Measurements from ENCODE around the gene CNTNAP5.

The CNTNAP5 gene

DNA sequence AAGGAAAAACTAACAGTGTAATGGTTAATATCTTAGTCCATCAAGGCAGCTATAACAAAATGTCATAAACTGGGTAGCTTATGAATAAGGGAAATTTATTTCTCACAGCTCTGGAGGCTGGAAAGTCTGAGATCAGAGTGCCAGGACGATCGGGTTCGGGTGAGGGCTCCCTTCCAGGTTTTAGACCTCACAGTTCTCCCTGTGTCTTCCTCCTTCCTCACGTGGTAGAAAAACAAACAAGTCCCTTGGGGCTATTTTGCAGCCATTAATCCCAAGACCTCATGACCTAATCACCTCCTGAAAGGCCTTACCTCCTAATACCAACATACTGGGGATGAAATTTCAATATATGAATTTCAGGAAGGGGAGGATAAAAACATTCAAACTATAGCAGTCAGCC, 455.9 kb downstream of the CNTNAP5 start:
- no peak overlapping the region for H3K27ac Mint-ChIP-seq
- no peaks in the 10 kb centered on the region for H3K4me1 Mint-ChIP-seq
- H3K36me3 Mint-ChIP-seq: no peaks in the 10 kb centered on the region
- no peak for DNase-seq (ENCODE audit: low spot score in 2 of 2)
- no peak overlapping the region for H3K4me3 Mint-ChIP-seq
- no peaks in the 10 kb centered on the region for H3K27me3 Mint-ChIP-seq
- no peaks in the 10 kb centered on the region for H3K9me3 Mint-ChIP-seq
- ATAC-seq (ENCODE audit: low read depth): no peak

DNA sequence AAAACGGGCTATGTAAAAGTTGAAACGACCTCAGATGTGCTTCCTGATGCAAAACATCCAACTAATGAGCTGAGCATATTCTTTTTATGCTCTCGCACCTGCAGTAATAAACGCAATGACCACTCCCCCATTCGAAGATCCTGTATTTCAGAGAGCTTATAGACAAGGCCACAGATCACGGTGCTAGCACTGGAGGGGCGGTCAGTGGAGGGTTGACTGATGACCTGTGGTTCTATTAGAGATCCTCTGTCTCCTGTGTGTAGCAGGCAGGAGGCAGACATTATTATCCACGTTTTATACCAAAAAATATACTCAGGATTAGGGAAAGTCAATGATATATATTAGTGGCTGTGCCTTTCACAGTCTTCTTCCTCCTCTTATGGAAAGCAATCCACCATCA, 457.0 kb downstream of the CNTNAP5 start:
- no peaks in the 10 kb centered on the region for H3K27me3 Mint-ChIP-seq
- H3K9me3 Mint-ChIP-seq: no peaks in the 10 kb centered on the region
- no peak for DNase-seq (ENCODE audit: low spot score in 2 of 2)
- H3K4me1 Mint-ChIP-seq: no peaks in the 10 kb centered on the region
- H3K36me3 Mint-ChIP-seq: no peaks in the 10 kb centered on the region
- no peak overlapping the region for H3K27ac Mint-ChIP-seq
- ATAC-seq (ENCODE audit: low read depth): no peak
- no peak overlapping the region for H3K4me3 Mint-ChIP-seq

- Mint-ChIP-seq H3K27ac (no peak overlapping the region), H3K36me3 (no peaks in the 10 kb centered on the region), H3K27me3 (no peaks in the 10 kb centered on the region), H3K4me3 (no peak overlapping the region), H3K9me3 (no peaks in the 10 kb centered on the region), H3K4me1 (no peaks in the 10 kb centered on the region)
- ATAC-seq (ENCODE audit: low read depth) (no peak), DNase-seq (ENCODE audit: low spot score in 2 of 2) (no peak)
Measured at GRCh38 chr2:124482551-124482950, 457.5 kb downstream of the CNTNAP5 start.

GRCh38 chr2:124485659-124486058, 460.6 kb downstream of the CNTNAP5 start:
- Mint-ChIP-seq H3K36me3 (no peaks in the 10 kb centered on the region), H3K4me3 (no peak overlapping the region), H3K27me3 (no peaks in the 10 kb centered on the region), H3K9me3 (no peaks in the 10 kb centered on the region), H3K4me1 (no peaks in the 10 kb centered on the region), H3K27ac (no peak overlapping the region)
- DNase-seq (ENCODE audit: low spot score in 2 of 2) (no peak), ATAC-seq (ENCODE audit: low read depth) (no peak)

GRCh38 chr2:124489686-124490085, 464.6 kb downstream of the CNTNAP5 start:
- no peak overlapping the region for H3K27ac Mint-ChIP-seq
- no peak for ATAC-seq (ENCODE audit: low read depth)
- no peak for DNase-seq (ENCODE audit: low spot score in 2 of 2)
- H3K9me3 Mint-ChIP-seq: peaks cover 1% of the 10 kb centered on the region
- H3K4me1 Mint-ChIP-seq: no peaks in the 10 kb centered on the region
- H3K36me3 Mint-ChIP-seq: no peaks in the 10 kb centered on the region
- H3K27me3 Mint-ChIP-seq: no peaks in the 10 kb centered on the region
- no peak overlapping the region for H3K4me3 Mint-ChIP-seq

GRCh38 chr2:124501575-124502152, 476.6 kb downstream of the CNTNAP5 start:
- ATAC-seq (ENCODE audit: low read depth): no peak

GRCh38 chr2:124514236-124514635, 489.1 kb downstream of the CNTNAP5 start:
- H3K9me3 Mint-ChIP-seq: peaks cover 13% of the 10 kb centered on the region
- H3K4me1 Mint-ChIP-seq: no peaks in the 10 kb centered on the region
- H3K4me3 Mint-ChIP-seq: no peak overlapping the region
- peaks cover 3% of the 10 kb centered on the region for H3K27me3 Mint-ChIP-seq
- H3K36me3 Mint-ChIP-seq: no peaks in the 10 kb centered on the region
- DNase-seq (ENCODE audit: low spot score in 2 of 2): no peak
- H3K27ac Mint-ChIP-seq: no peak overlapping the region
- ATAC-seq (ENCODE audit: low read depth): no peak

More at GRCh38 chr2:124501575-124502152, 476.6 kb downstream of the CNTNAP5 start:
- Mint-ChIP-seq H3K27me3 (no peaks in the 10 kb centered on the region), H3K4me3 (no peak overlapping the region), H3K36me3 (no peaks in the 10 kb centered on the region), H3K27ac (no peak overlapping the region), H3K9me3 (peaks cover 3% of the 10 kb centered on the region), H3K4me1 (no peaks in the 10 kb centered on the region)
- no peak for DNase-seq (ENCODE audit: low spot score in 2 of 2)

- Mint-ChIP-seq H3K27me3 (peaks cover 3% of the 10 kb centered on the region), H3K4me3 (no peak overlapping the region), H3K36me3 (no peaks in the 10 kb centered on the region), H3K27ac (no peak overlapping the region), H3K4me1 (no peaks in the 10 kb centered on the region), H3K9me3 (peaks cover 16% of the 10 kb centered on the region)
- ATAC-seq (ENCODE audit: low read depth) (no peak), DNase-seq (ENCODE audit: low spot score in 2 of 2) (no peak)
Measured at GRCh38 chr2:124520953-124521352, 495.9 kb downstream of the CNTNAP5 start.

- Mint-ChIP-seq H3K36me3 (no peaks in the 10 kb centered on the region), H3K27me3 (no peaks in the 10 kb centered on the region), H3K4me1 (no peaks in the 10 kb centered on the region), H3K4me3 (no peak overlapping the region), H3K27ac (no peak overlapping the region), H3K9me3 (peaks cover 4% of the 10 kb centered on the region)
- no peak for DNase-seq (ENCODE audit: low spot score in 2 of 2)
- no peak for ATAC-seq (ENCODE audit: low read depth)
Measured at GRCh38 chr2:124523096-124523495, 498.0 kb downstream of the CNTNAP5 start.

GRCh38 chr2:124524155-124524915, 499.2 kb downstream of the CNTNAP5 start:
- Mint-ChIP-seq H3K27ac (no peak overlapping the region), H3K9me3 (peaks cover 6% of the 10 kb centered on the region), H3K4me1 (no peaks in the 10 kb centered on the region), H3K36me3 (no peaks in the 10 kb centered on the region), H3K4me3 (no peak overlapping the region), H3K27me3 (no peaks in the 10 kb centered on the region)
- no peak for ATAC-seq (ENCODE audit: low read depth)
- no peak for DNase-seq (ENCODE audit: low spot score in 2 of 2)

GRCh38 chr2:124526221-124526620, 501.1 kb downstream of the CNTNAP5 start:
- peaks cover 6% of the 10 kb centered on the region for H3K9me3 Mint-ChIP-seq
- DNase-seq (ENCODE audit: low spot score in 2 of 2) (no peak), ATAC-seq (ENCODE audit: low read depth) (no peak)
- no peaks in the 10 kb centered on the region for H3K36me3 Mint-ChIP-seq
- no peak overlapping the region for H3K4me3 Mint-ChIP-seq
- H3K27ac Mint-ChIP-seq: no peak overlapping the region
- H3K27me3 Mint-ChIP-seq: no peaks in the 10 kb centered on the region
- H3K4me1 Mint-ChIP-seq: no peaks in the 10 kb centered on the region

- DNase-seq (ENCODE audit: low spot score in 2 of 2) (no peak), ATAC-seq (ENCODE audit: low read depth) (no peak)
- H3K27me3 Mint-ChIP-seq: no peaks in the 10 kb centered on the region
- H3K36me3 Mint-ChIP-seq: no peaks in the 10 kb centered on the region
- no peak overlapping the region for H3K4me3 Mint-ChIP-seq
- H3K27ac Mint-ChIP-seq: no peak overlapping the region
- H3K4me1 Mint-ChIP-seq: no peaks in the 10 kb centered on the region
- peaks cover 5% of the 10 kb centered on the region for H3K9me3 Mint-ChIP-seq
Measured at GRCh38 chr2:124530203-124530602, 505.1 kb downstream of the CNTNAP5 start.

DNA sequence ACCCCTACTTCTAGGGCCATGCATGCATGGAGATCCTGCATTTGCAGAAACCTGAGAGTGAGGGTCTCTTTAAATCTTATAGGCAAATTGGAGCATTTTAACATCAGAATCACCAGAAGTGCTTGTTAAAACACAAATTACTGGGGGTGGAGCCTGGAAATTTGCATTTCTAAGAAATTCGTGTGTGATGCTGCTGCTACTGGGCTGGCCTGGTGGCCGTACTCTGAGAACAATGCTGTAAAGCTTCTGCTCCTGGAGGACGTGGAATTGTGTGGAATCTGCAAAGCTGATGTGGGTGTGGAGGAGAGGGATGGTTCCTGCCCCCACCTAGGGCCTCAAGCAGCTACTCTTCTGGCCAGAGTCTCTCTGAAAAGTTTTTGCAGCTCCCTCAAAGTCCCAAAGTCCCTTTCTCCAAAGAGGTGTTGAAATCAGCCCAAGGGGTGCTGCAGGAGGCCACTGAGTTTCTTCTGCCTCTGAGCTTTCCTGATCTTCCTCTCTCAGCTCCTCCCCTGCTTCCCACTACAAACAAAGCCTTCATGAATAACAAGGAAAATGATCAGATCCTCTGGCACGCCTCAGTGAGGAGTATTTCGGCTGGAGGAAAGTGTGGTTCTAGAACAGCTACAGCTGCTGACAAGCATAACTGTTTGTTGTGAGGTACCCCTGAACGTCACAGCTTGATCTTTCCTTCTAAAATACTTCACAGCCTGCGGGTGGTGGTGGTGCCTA, 508.3 kb downstream of the CNTNAP5 start:
- no peaks in the 10 kb centered on the region for H3K4me1 Mint-ChIP-seq
- DNase-seq (ENCODE audit: low spot score in 2 of 2): no peak
- no peak overlapping the region for H3K27ac Mint-ChIP-seq
- no peaks in the 10 kb centered on the region for H3K36me3 Mint-ChIP-seq
- H3K9me3 Mint-ChIP-seq: peaks cover 9% of the 10 kb centered on the region
- ATAC-seq (ENCODE audit: low read depth): no peak
- no peaks in the 10 kb centered on the region for H3K27me3 Mint-ChIP-seq
- H3K4me3 Mint-ChIP-seq: no peak overlapping the region

DNA sequence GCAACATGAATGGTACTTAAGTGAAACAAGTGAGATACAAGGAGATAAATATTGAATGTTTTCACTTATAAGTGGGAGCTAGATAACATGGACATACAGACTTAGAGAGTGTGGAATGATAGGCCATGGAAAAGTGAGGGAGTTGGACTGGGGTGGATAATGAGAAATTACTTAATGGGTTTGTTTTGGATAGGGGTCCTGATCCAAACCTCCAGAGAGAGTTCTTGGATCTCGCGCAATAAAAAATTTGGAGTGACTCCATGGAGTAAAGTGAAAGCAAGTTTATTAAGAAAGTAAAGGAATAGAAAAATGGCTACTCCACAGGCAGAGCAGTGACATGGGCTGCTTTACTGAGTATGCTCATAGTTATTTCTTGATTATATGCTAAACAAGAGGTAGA, 508.9 kb downstream of the CNTNAP5 start:
- H3K27ac Mint-ChIP-seq: no peak overlapping the region
- peaks cover 8% of the 10 kb centered on the region for H3K9me3 Mint-ChIP-seq
- H3K4me3 Mint-ChIP-seq: no peak overlapping the region
- no peaks in the 10 kb centered on the region for H3K4me1 Mint-ChIP-seq
- no peaks in the 10 kb centered on the region for H3K36me3 Mint-ChIP-seq
- DNase-seq (ENCODE audit: low spot score in 2 of 2) (no peak), ATAC-seq (ENCODE audit: low read depth) (no peak)
- no peaks in the 10 kb centered on the region for H3K27me3 Mint-ChIP-seq

Measured in memory B cell (primary cell).